Myocyte (in vitro differentiated cells): ENCODE data around the gene MBOAT7. TPM values are rescaled to one million over a fixed set of nuclear protein-coding genes. Genes with fewer than 3 reads are reported as not detected.

Source experiments
- DNase-seq: peaks from one replicate; pipeline ENCODE4 v3.0.0-alpha.2; 2012; ENCODE audit warnings: low read depth
- total RNA-seq: library from RNA; depleted of rRNA; stranded (reverse); fragments of >200 nt; gene quantifications from 2 replicates; pipeline ENCODE4 v1.2.3, GENCODE V29; 2014

The MBOAT7 gene
- total RNA-seq, 1 donor from 2014 or later: 48.5 TPM

GRCh38 chr19:54147676-54148075 is 41.7 kb downstream of the MBOAT7 start:
- no peak for DNase-seq

DNA sequence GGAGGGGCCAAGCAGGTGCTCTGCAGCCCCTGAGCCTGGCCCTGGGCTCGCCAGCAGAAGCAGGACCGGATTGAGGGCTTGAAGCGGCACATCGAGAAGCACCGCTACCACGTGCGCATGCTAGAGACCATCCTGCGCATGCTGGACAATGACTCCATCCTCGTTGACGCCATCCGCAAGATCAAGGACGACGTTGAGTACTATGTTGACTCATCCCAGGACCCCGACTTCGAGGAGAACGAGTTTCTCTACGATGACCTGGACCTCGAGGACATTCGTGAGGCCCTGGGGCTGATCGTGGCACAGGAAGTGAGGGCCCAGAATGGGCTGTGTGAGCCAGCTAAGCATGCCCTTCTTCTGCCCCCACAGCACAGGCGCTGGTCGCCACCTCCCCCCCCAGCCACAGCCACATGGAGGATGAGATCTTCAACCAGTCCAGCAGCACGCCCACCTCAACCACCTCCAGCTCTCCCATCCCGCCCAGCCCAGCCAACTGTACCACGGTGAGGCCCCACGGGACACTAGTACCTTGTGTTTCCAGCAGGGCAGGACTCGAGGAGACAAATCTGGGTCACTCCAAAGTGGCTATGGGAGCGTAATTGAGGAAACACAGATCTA is 43.7 kb downstream of the MBOAT7 start:
- no peak for DNase-seq

GRCh38 chr19:54142166-54142780 is 47.1 kb downstream of the MBOAT7 start:
- no peak for DNase-seq

DNA sequence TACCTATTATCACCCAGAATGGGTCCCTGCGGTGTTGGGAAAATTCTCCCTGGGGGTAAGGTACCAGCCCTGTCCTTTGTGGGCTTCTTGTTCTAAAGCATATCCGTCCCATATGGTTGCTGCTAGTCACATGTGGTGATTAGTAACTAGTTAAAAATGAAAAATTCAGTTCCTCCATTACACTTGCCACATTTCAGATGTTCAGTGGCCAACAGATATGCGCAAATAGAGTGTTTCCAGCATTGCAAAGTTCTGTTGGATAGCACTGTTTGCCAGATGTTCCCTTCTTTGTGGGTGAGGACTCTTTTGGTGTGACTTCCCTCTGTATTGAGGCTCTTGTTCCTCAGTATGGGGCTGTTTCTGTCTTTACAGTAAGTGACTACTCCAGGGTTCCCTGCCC is 48.0 kb downstream of the MBOAT7 start:
- no peak for DNase-seq

DNA sequence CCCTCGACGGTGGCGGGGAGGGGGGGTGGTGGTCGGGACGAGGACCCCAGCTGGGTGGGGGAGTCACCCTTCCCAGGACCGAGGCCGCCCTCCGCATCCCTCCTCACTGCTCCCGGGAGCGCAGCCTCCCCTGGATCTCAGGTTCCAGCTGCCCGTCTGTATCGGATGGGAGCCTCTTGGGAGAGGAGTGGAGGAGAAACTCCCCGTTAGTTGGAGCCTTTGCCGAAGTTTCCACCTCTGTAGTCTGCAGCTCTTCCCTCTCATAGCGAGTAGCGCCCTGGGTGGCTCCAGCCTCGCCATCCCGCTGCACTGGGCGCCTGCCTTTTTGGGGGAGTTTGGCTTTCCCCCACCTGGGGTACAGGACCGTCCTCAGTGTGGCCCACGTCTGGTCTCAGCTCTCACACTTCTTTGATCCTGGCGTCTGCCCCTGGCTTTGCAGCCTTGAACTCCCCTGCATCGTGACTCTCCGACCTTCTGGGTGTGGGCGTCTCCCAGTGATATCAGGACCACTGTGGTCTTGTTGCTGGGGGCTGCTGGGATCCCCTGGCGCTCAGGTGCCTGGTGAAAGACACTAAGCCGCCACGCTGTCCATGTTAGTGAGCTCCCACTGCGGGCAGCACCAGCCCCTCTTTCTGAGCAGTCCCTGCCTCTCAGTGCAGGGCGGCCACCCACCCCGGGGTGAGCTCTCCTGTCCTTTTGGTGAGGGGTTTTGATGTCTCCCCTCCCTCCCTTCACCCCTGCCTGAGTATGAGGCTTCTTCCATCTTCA is 50.7 kb downstream of the MBOAT7 start:
- no peak for DNase-seq

GRCh38 chr19:54137699-54138488 is 51.5 kb downstream of the MBOAT7 start, which contains the start of gene CNOT3:
CNOT3 (plus strand) TSS chr19:54137762; CDS start chr19:54142979, 5,217 bp downstream.
- no peak for DNase-seq

GRCh38 chr19:54136864-54137698 is 52.3 kb downstream of the MBOAT7 start:
- DNase-seq: peak; percentile 100

DNA sequence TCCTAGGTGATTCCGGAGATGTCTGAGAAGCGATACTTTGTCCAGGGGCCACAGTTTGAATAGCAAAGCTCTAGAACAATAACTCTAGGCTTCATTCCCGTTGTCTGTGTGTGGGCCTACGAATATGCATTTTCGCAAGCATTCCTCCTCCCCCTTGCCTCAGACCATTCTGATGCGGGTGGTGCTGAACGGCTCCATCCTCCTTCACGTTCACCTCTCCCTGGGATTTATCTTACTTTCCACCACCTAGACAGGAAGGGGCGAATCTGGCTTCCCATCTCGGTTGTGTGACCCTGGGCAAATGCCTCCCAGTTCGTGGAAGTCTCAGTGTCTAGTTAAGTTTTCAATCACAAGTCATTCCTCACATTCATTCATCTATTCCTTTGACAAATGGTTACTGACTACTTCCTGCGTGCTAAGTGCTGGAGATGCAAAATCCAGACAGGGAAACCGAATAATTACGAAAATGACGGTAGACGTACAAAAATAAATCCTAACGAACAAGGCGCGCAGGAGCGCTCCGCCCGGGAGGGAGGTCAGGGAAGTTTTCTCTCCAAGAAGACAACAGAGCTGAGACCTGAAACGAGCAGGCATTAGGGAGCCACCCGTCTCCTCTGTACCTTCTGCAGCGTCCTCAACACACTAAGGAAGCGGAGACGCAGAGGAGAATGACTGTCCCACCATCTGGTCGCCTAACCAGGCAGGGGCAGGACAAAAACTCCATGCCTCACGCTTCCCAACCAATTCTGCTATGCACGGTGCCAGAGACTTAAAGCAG is 53.1 kb downstream of the MBOAT7 start:
- DNase-seq: no peak

GRCh38 chr19:54133957-54134590 is 55.3 kb downstream of the MBOAT7 start:
- no peak for DNase-seq

GRCh38 chr19:54133312-54133956 is 55.9 kb downstream of the MBOAT7 start:
- no peak for DNase-seq

- no peak for DNase-seq
These were observed 59.8 kb downstream of the MBOAT7 start for GRCh38 chr19:54129617-54129996.

GRCh38 chr19:54128796-54129616 is 60.4 kb downstream of the MBOAT7 start:
- no peak for DNase-seq

DNA sequence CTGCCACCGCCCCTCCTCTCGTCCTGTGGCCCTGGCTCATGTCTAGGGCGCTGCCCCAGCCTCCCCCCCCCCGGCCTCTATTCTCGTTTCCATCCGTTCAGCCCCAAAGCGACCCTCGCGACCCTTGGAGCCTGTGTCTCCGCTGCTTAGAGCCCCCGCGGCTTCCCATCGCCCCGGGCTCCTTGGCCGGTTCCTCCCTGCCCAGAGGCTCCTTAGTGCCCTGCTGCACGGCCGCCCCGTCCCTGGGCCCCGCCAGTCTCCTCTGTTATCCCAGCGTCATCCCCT is 61.0 kb downstream of the MBOAT7 start:
- no peak for DNase-seq

DNA sequence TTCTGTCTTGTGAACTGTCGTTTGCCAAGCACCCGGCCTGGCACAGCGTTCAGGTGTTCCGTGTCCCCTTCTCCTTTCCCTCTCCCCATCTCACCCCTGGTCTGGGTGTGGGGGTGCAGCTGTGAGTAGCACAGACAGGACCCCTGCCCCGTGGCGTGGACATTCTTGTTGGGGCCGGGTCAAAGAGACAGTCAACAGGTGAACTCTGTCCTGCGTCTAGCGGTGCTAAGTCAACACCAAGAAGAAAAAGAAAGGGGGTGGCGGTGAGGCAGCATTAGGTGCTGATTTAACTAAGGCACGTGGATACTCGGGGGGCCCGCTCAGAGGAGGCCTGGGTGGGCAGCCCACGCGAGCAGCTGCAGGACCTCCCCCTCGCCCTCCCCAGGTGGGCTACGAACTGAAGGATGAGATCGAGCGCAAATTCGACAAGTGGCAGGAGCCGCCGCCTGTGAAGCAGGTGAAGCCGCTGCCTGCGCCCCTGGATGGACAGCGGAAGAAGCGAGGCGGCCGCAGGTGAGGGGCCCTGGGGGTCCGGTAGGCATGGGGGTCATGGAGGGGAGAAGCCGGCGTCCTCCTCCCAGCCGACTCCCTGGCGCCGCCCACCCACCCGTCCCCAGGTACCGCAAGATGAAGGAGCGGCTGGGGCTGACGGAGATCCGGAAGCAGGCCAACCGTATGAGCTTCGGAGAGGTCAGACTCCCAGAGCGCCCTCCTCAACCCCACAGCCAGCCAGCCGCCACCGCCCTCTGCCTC is 61.5 kb downstream of the MBOAT7 start:
- no peak for DNase-seq

DNA sequence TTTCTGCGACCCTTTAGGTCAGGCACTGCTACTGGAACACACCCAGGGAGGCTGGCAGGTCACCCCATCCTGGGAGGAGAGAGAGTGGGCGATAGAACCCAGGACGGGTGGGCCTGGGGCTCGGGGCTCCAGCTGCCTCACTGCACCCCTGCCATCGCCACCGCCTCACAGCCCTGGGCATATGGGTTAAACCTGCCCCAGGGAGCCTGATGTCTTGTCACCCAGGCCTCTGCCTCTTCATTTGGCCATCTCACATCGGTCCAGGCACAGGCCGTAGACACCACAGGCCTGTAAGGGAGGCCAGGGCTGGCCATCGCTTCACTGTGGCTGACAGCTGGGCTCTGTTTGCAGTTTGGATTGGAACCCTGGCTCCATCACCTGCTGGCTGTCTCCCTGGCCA is 63.7 kb downstream of the MBOAT7 start:
- no peak for DNase-seq

DNA sequence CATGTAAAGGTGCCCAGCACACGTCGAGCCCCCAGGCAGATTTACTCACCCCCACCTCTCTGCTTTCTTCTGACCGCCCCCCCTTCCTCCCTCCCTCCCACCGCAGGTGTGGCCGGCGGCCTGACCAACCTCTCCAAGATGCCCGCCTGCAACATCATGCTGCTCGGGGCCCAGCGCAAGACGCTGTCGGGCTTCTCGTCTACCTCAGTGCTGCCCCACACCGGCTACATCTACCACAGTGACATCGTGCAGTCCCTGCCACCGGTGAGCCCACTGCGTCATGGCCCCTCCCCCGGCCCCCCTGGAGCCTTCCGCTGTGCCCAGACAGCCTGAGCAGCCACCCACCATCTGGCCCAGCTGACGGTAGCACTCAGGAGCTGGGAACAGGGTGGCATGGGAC is 65.0 kb downstream of the MBOAT7 start:
- no peak for DNase-seq

- DNase-seq: no peak
These were observed 65.7 kb downstream of the MBOAT7 start for GRCh38 chr19:54123682-54124081.
